Endothelial cell (in vitro differentiated cells): ENCODE results near the gene TMEM61. TPM values are rescaled to one million over a fixed set of nuclear protein-coding genes. Genes with fewer than 3 reads are reported as not detected.

Source experiments
- DNase-seq: peaks from one replicate; pipeline ENCODE4 v3.0.0; 2021; ENCODE audit warnings: low spot score
- H3K27ac Mint-ChIP-seq: one replicate; pipeline ENCODE4 v1.8.0; 2021; ENCODE audit warnings: mixed read lengths, inconsistent platforms; ENCODE audit not compliant: unreplicated experiment
- H3K27me3 Mint-ChIP-seq: one replicate; pipeline ENCODE4 v1.8.0; 2021; ENCODE audit warnings: mild to moderate bottlenecking, moderate library complexity, mixed read lengths, inconsistent platforms; ENCODE audit not compliant: unreplicated experiment
- H3K36me3 Mint-ChIP-seq: one replicate; pipeline ENCODE4 v1.8.0; 2021; ENCODE audit warnings: mild to moderate bottlenecking, low read depth, mixed read lengths, inconsistent platforms; ENCODE audit not compliant: unreplicated experiment
- H3K4me1 Mint-ChIP-seq: one replicate; pipeline ENCODE4 v1.8.0; 2021; ENCODE audit warnings: mild to moderate bottlenecking, mixed read lengths, inconsistent platforms; ENCODE audit not compliant: unreplicated experiment
- H3K4me3 Mint-ChIP-seq: one replicate; pipeline ENCODE4 v1.8.0; 2021; ENCODE audit warnings: mild to moderate bottlenecking, mixed read lengths, inconsistent platforms; ENCODE audit not compliant: unreplicated experiment
- H3K9me3 Mint-ChIP-seq: one replicate; pipeline ENCODE4 v1.8.0; 2021; ENCODE audit warnings: mixed read lengths, inconsistent platforms; ENCODE audit not compliant: unreplicated experiment
- total RNA-seq: library from RNA; stranded (reverse); fragmentation: NEBNext Ultra II Directional; extraction: Animal tissue kit (Norgen Biotek cat#: 25700); gene quantifications from one replicate; pipeline ENCODE4 v1.2.1, GENCODE V29; 2021; ENCODE audit not compliant: unreplicated experiment
- TF ChIP-seq, protein P1 (sequence below): fragments of 200-600 bp; sonication (generic); IDR thresholded peaks from one replicate; pipeline ENCODE4 v1.5.0; 2021; ENCODE audit warnings: antibody characterized with exemption; ENCODE audit not compliant: unreplicated experiment

TMEM61 gene
- total RNA-seq, 1 donor from 2014 or later = not detected

DNA sequence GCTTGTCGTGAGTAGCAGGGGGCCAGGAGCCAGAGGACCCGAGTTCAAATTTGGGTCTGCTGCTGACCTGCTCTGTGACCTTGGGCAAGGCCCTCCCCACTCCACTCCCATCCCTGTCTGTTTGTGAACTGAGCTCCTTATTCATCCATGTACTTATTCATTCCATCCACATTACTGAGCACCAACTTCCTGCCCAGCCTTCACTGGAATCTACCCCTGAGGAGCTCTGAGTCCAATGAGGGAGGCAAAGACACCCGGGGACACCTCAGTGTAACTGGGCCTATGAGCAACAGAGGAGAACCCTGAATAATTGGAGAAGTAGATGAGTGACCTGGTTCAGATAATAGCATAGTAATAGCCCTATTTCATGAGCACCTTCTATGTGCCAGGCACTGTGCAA is 27.2 kb downstream of the TMEM61 start:
- peaks cover 2% of the 10 kb centered on the region for H3K27me3 Mint-ChIP-seq
- TF ChIP-seq, protein P1, sequence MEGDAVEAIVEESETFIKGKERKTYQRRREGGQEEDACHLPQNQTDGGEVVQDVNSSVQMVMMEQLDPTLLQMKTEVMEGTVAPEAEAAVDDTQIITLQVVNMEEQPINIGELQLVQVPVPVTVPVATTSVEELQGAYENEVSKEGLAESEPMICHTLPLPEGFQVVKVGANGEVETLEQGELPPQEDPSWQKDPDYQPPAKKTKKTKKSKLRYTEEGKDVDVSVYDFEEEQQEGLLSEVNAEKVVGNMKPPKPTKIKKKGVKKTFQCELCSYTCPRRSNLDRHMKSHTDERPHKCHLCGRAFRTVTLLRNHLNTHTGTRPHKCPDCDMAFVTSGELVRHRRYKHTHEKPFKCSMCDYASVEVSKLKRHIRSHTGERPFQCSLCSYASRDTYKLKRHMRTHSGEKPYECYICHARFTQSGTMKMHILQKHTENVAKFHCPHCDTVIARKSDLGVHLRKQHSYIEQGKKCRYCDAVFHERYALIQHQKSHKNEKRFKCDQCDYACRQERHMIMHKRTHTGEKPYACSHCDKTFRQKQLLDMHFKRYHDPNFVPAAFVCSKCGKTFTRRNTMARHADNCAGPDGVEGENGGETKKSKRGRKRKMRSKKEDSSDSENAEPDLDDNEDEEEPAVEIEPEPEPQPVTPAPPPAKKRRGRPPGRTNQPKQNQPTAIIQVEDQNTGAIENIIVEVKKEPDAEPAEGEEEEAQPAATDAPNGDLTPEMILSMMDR = no peak
- no peak for DNase-seq
- no peak overlapping the region for H3K27ac Mint-ChIP-seq
- H3K4me3 Mint-ChIP-seq = no peak overlapping the region
- H3K36me3 Mint-ChIP-seq = peaks cover 4% of the 10 kb centered on the region
- peaks cover 6% of the 10 kb centered on the region for H3K9me3 Mint-ChIP-seq
- no peaks in the 10 kb centered on the region for H3K4me1 Mint-ChIP-seq

DNA sequence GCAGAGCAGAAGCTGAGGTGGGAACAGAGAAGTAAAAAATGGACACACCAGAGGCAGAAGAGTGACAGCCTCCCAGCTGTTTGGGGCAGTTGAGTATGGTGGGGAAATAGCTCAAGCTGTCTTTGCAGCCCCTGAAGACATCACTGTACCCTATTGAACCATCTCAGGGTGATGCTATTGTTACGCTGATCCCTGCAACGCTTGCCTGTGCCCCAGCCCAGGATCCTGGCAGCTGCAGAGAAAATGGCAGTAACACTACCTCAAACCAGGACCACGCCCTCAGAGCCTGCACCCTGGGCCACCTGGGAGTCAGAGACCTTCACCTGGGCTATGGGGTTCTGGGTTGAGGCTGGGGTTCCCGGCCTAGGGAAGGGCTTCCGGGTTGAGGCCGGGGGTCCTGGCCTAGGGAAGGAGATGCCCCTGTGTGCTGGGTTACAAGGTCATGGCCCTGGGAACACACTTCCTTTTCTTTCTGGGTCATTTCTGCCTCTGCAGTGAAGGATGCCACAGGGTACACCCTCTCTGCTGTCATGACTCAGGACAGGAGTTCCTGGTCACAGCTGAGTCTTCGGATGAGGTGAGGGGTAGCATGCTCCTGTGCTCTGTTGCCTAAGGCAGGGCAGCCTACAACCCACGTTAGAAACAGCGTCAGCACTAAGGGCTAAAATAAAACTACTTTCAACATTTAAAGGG is 29.9 kb downstream of the TMEM61 start:
- Mint-ChIP-seq H3K36me3 (peaks cover 4% of the 10 kb centered on the region), H3K4me3 (no peak overlapping the region), H3K27me3 (peaks cover 2% of the 10 kb centered on the region), H3K4me1 (no peaks in the 10 kb centered on the region), H3K27ac (no peak overlapping the region), H3K9me3 (peaks cover 6% of the 10 kb centered on the region)
- TF ChIP-seq, protein P1 = no peak
- DNase-seq = no peak

DNA sequence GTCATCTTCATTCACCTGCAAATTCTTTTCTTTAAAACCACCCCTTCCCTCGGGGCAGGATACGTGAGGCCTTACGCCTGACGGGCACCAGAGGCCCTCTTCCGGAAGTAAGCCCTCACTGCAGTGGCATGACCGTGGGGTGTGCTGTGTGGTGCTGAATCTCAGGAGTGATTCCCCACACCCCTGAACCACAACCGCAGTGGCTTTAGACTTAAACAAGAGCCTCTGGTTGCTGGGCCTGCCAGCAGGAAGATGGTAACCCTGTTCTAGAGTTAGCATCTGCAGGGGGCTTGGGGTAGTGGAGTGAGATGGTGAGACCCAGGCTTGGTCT is 30.4 kb downstream of the TMEM61 start:
- Mint-ChIP-seq H3K4me1 (no peaks in the 10 kb centered on the region), H3K9me3 (peaks cover 6% of the 10 kb centered on the region), H3K36me3 (peaks cover 4% of the 10 kb centered on the region), H3K27me3 (peaks cover 2% of the 10 kb centered on the region), H3K27ac (no peak overlapping the region), H3K4me3 (no peak overlapping the region)
- TF ChIP-seq, protein P1 = no peak
- DNase-seq = no peak

DNA sequence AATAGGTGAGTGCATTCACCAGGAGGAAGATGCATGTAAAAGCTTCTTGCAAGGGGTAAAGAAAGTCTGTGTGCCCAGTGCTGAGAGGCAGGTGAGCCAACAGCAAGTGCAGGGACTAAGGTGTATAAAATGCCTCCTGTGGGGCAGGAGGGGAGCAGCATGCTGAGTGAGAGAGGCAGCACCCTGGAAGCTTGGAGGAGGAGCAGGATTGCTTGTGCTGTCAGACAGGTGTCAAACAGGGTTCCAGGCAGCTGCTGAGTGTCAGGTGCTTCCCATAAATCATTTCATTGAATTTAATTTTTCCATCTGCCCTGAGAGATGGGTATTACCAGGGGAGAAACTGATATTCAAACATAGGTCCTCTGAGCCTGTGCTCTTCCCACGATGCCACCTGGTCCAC is 32.2 kb downstream of the TMEM61 start:
- TF ChIP-seq, protein P1 = no peak
- H3K9me3 Mint-ChIP-seq = peaks cover 6% of the 10 kb centered on the region
- peaks cover 4% of the 10 kb centered on the region for H3K36me3 Mint-ChIP-seq
- H3K4me1 Mint-ChIP-seq = no peaks in the 10 kb centered on the region
- H3K27ac Mint-ChIP-seq = no peak overlapping the region
- DNase-seq = no peak
- no peak overlapping the region for H3K4me3 Mint-ChIP-seq
- peaks cover 2% of the 10 kb centered on the region for H3K27me3 Mint-ChIP-seq

DNA sequence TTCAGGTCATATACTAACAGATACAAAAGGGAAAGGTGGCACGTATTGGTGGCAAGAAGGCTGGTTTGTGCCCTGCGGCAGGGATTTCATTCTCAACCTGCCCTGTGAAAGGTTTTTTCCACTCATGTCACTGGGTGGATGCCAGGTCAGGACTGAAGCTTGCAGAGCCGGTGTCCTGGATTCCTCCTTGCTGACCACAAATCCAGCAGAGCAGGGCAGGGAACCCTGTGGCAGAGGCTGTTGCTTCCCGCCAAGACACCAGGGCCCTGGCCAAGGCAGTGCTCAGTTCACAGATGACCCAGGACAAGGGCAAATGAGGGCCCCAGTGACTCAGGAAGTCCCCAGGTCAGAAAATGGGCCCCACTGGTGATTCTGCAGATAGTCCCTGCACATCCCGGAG is 34.7 kb downstream of the TMEM61 start:
- TF ChIP-seq, protein P1 = no peak
- DNase-seq = no peak
- H3K9me3 Mint-ChIP-seq = no peaks in the 10 kb centered on the region
- H3K27me3 Mint-ChIP-seq = peaks cover 2% of the 10 kb centered on the region
- no peaks in the 10 kb centered on the region for H3K4me1 Mint-ChIP-seq
- H3K36me3 Mint-ChIP-seq = no peaks in the 10 kb centered on the region
- H3K27ac Mint-ChIP-seq = no peak overlapping the region
- no peak overlapping the region for H3K4me3 Mint-ChIP-seq
